IMR-90 (cell line): ENCODE results near the gene SLC12A4. TPM values are rescaled to one million over a fixed set of nuclear protein-coding genes. Genes with fewer than 3 reads are reported as not detected.

Experiments
- ATAC-seq: fragments of 200-7000 bp; cut with Tn5 transposase; 2 replicates; pipeline ENCODE4 v1.9.1; 2020; ENCODE audit warnings: low read depth, mild to moderate bottlenecking, moderate library complexity
- BruUV-seq: library from RNA; stranded (reverse); fragments of 400-500 nt; replicated peaks from 2 replicates; lab custom pipeline; 2021; lab: Mats Ljungman, UMichigan
- CTCF ChIA-PET: fragments of 300-600 bp; formaldehyde crosslinking; extraction: SDS; loops from one replicate; lab custom pipeline; 2021; ENCODE audit warnings: antibody characterized with exemption; lab: Yijun Ruan, JAX
- POLR2A ChIA-PET: fragments of 300-600 bp; sonication (Branson Sonifier 250); formaldehyde crosslinking; loops from one replicate; lab custom pipeline; 2022; ENCODE audit warnings: antibody characterized with exemption; ENCODE audit not compliant: unreplicated experiment; lab: Charles Lee
- DNase-seq: peaks from one replicate; pipeline ENCODE4 v3.0.0; 2013
- H2AFZ ChIP-seq: replicated peaks from 2 replicates; pipeline ENCODE3; 2013; ENCODE audit warnings: low read length, mild to moderate bottlenecking; ENCODE audit not compliant: poor library complexity
- H2AK5ac ChIP-seq: 2 replicates; pipeline ENCODE4 v1.6.1; 2013; ENCODE audit warnings: low read depth, low read length, inconsistent platforms
- H2AK9ac ChIP-seq: replicated peaks from 2 replicates; pipeline ENCODE3; 2013; ENCODE audit warnings: mild to moderate bottlenecking, low read depth, low read length, moderate library complexity; ENCODE audit not compliant: poor library complexity
- H2BK120ac ChIP-seq: 2 replicates; pipeline ENCODE4 v1.6.1; 2013; ENCODE audit warnings: low read depth, low read length, inconsistent platforms
- H2BK15ac ChIP-seq: 3 replicates; pipeline ENCODE4 v1.6.1; 2013; ENCODE audit warnings: low read depth, low read length, inconsistent platforms
- H2BK20ac ChIP-seq: 2 replicates; pipeline ENCODE4 v1.6.1; 2013; ENCODE audit warnings: low read depth, mild to moderate bottlenecking, inconsistent platforms, low read length, moderate library complexity
- H2BK5ac ChIP-seq: 2 replicates; pipeline ENCODE4 v1.6.1; 2013; ENCODE audit warnings: mild to moderate bottlenecking, low read depth, low read length, inconsistent platforms; ENCODE audit not compliant: poor library complexity, severe bottlenecking
- H3K14ac ChIP-seq: replicated peaks from 2 replicates; pipeline ENCODE4 v1.6.1; 2013; ENCODE audit warnings: low read depth, low read length, inconsistent platforms
- H3K18ac ChIP-seq: 2 replicates; pipeline ENCODE4 v1.6.1; 2013; ENCODE audit warnings: low read depth, low read length, control low read depth
- H3K23ac ChIP-seq: 2 replicates; pipeline ENCODE4 v1.6.1; 2013; ENCODE audit warnings: low read depth, low read length, inconsistent platforms
- H3K27ac ChIP-seq: 2 replicates; pipeline ENCODE4 v1.5.1; 2013; ENCODE audit warnings: mild to moderate bottlenecking, control low read depth, low read length; ENCODE audit not compliant: insufficient read depth
- H3K27me3 ChIP-seq: 2 replicates; pipeline ENCODE4 v1.6.1; 2013; ENCODE audit warnings: low read length; ENCODE audit not compliant: control insufficient read depth, insufficient read depth
- H3K36me3 ChIP-seq: 2 replicates; pipeline ENCODE4 v1.6.1; 2013; ENCODE audit warnings: low read length, mixed read lengths; ENCODE audit not compliant: control insufficient read depth, insufficient read depth
- H3K4ac ChIP-seq: 2 replicates; pipeline ENCODE4 v1.6.1; 2013; ENCODE audit warnings: low read depth, low read length, inconsistent platforms
- H3K4me1 ChIP-seq: 2 replicates; pipeline ENCODE4 v1.6.1; 2013; ENCODE audit warnings: low read length, mixed read lengths; ENCODE audit not compliant: control insufficient read depth, insufficient read depth
- H3K4me2 ChIP-seq: 2 replicates; pipeline ENCODE4 v1.6.1; 2013; ENCODE audit warnings: low read depth, mild to moderate bottlenecking, control low read depth, low read length, moderate library complexity
- H3K4me3 ChIP-seq: 2 replicates; pipeline ENCODE4 v1.5.1; 2013; ENCODE audit warnings: low read depth, mild to moderate bottlenecking, control low read depth, low read length, moderate library complexity; ENCODE audit not compliant: insufficient read depth
- H3K56ac ChIP-seq: 2 replicates; pipeline ENCODE4 v1.6.1; 2013; ENCODE audit warnings: low read length, inconsistent platforms; ENCODE audit not compliant: insufficient read depth; ENCODE audit errors: extremely low read depth
- H3K79me1 ChIP-seq, 2 experiments: 2 replicates each; pipeline ENCODE4 v1.6.1; 2013; ENCODE audit warnings: low read length in 2 of 2, inconsistent platforms in 1 of 2, low read depth in 1 of 2
- H3K9ac ChIP-seq: 2 replicates; pipeline ENCODE4 v1.6.1; 2013; ENCODE audit warnings: low read depth, low read length, control low read depth
- H3K9me1 ChIP-seq: 2 replicates; pipeline ENCODE4 v1.6.1; 2013; ENCODE audit warnings: low read length, inconsistent platforms; ENCODE audit not compliant: insufficient read depth
- H3K9me3 ChIP-seq: 2 replicates; pipeline ENCODE4 v1.6.1; 2013; ENCODE audit warnings: low read length; ENCODE audit not compliant: control insufficient read depth, insufficient read depth
- H4K20me1 ChIP-seq: 2 replicates; pipeline ENCODE4 v1.6.1; 2013; ENCODE audit warnings: low read length, inconsistent platforms; ENCODE audit not compliant: insufficient read depth
- H4K5ac ChIP-seq: 2 replicates; pipeline ENCODE4 v1.6.1; 2013; ENCODE audit warnings: mild to moderate bottlenecking, low read depth, low read length, control low read depth
- H4K8ac ChIP-seq, 2 experiments: 2 replicates each; pipeline ENCODE4 v1.6.1; 2013; ENCODE audit warnings: low read depth in 2 of 2, low read length in 2 of 2, control low read depth in 1 of 2, inconsistent platforms in 1 of 2
- H4K91ac ChIP-seq: 2 replicates; pipeline ENCODE4 v1.6.1; 2013; ENCODE audit warnings: low read depth, low read length, inconsistent platforms; ENCODE audit not compliant: insufficient read depth
- BHLHE40 ChIP-seq: fragments of 150-350 bp; IDR thresholded peaks from 2 replicates; pipeline ENCODE4 v1.6.1; 2016; ENCODE audit warnings: mild to moderate bottlenecking, low read depth, low read length
- CEBPB ChIP-seq: IDR thresholded peaks from 2 replicates; pipeline ENCODE4 v1.6.1; 2012; ENCODE audit warnings: low read depth, low read length, improper control_type of control experiment
- CHD1 ChIP-seq: IDR thresholded peaks from 2 replicates; pipeline ENCODE4 v1.6.1; 2012; ENCODE audit warnings: low read depth, low read length, improper control_type of control experiment
- MAFK ChIP-seq: IDR thresholded peaks from 2 replicates; pipeline ENCODE4 v1.6.1; 2012; ENCODE audit warnings: low read depth, low read length, improper control_type of control experiment
- MAZ ChIP-seq: IDR thresholded peaks from 2 replicates; pipeline ENCODE4 v1.6.1; 2012; ENCODE audit warnings: low read depth, mild to moderate bottlenecking, low read length, improper control_type of control experiment, moderate library complexity, borderline replicate concordance
- RAD21 ChIP-seq: IDR thresholded peaks from 2 replicates; pipeline ENCODE4 v1.6.1; 2012; ENCODE audit warnings: low read length, improper control_type of control experiment
- RCOR1 ChIP-seq: IDR thresholded peaks from 2 replicates; pipeline ENCODE4 v1.6.1; 2012; ENCODE audit warnings: mild to moderate bottlenecking, low read length, improper control_type of control experiment; ENCODE audit not compliant: insufficient replicate concordance
- RFX5 ChIP-seq: IDR thresholded peaks from 2 replicates; pipeline ENCODE4 v1.8.0; 2012; ENCODE audit warnings: low read depth, mild to moderate bottlenecking, low read length, moderate library complexity
- SMC3 ChIP-seq: fragments of 150-350 bp; IDR thresholded peaks from 2 replicates; pipeline ENCODE4 v1.6.1; 2016; ENCODE audit warnings: low read depth, mild to moderate bottlenecking, antibody characterized with exemption, low read length, moderate library complexity
- WGBS, 2 experiments: methylation state at CpG; one replicate each; pipeline versions ENCODE4 v1.1.5 to v1.1.7; 2013; ENCODE audit warnings: missing lambda C conversion rate in 2 of 2; ENCODE audit not compliant: insufficient read length in 1 of 2; ENCODE audit errors: extremely low coverage in 2 of 2; 5-methylcytosine and 5-hydroxymethylcytosine counted together
- dilution Hi-C: fragments of 300-500 bp; cut with HindIII; formaldehyde crosslinking; loops from one replicate; pipeline ENCODE4 v1.14.3; 2018; ENCODE audit warnings: low sequenced_read_pairs; ENCODE audit not compliant: unreplicated experiment
- in situ Hi-C: fragments of 300-500 bp; cut with MboI; formaldehyde crosslinking; loops from 3 replicates; pipeline ENCODE4 v1.14.3; 2019; ENCODE audit warnings: low sequenced_read_pairs, inconsistent platforms, mixed read lengths
- intact Hi-C: fragments of 100-400 bp; cut with micrococcal nuclease; formaldehyde crosslinking; loops from 2 replicates; pipeline ENCODE4 v1.10.0; 2022
- polyA plus RNA-seq, 3 experiments: library from polyadenylated mRNA; depleted of rRNA; stranded (reverse); fragments of >200 nt; gene quantifications; 2 replicates each; pipeline ENCODE4 v1.2.3, GENCODE V29; 2012; ENCODE audit warnings: low replicate concordance in 1 of 3
- total RNA-seq: library from RNA; depleted of rRNA; stranded (reverse); fragments of >200 nt; gene quantifications from 2 replicates; pipeline ENCODE4 v1.2.3, GENCODE V29; 2012
- TF ChIP-seq, protein P1 (sequence below): conservative IDR thresholded peaks from 2 replicates; pipeline ENCODE4 v1.5.1; 2012; ENCODE audit warnings: mild to moderate bottlenecking, low read depth, low read length, improper control_type of control experiment

Gene SLC12A4
- total and polyA plus RNA-seq, 2 of the 4 experiments (the other 2 are of a cell fraction) = 36.6 to 132 TPM

DNA sequence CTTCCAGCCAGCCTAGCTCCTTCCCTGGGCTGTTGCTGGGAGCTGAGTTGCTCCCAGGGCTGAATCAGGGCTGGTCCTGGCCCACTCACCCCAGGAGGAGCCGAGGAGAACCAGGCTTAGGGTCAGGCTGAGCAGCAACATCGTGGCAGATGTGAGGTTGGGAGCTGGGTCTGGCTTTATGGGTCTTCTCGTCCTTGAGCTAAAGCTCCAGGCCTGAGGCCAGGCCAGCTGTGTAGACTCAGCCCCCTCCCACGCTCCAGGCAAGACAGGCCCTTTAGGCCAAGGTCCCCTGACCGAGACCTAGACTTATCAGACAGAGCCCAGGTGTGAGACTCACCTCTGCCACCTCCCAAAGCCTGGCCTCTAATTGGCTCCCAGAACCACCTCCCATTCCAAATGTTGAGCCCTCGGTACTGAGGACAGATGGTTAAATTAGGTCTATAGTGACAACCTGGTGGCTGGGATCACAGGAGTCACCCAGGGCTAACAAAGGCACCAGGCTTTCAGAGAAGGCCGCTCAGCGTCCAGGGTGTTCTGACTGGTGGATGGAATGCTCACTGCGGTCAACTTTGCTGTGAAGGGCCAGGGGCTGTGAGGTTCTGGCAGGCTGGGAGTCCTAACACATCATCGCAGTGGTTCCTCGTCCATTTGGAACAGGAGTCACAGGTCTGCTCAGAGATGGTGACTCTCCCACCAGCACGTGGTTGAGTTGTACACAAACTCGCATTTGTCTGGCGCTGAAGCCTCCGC, 36.5 kb downstream of the SLC12A4 start, which contains the start of gene CTRL:
TSS of gene CTRL (minus strand) at position 151 of the 750 bp plus-strand sequence. CDS start at position 141, 10 bp downstream.
- Histone ChIP-seq H3K4me2 (no peak within 1 kb of the TSS), H3K4ac (no peak within 1 kb of the TSS), H3K4me1 (peaks cover 8% of the 10 kb centered on the region), H4K5ac (no peak within 1 kb of the TSS), H3K4me3 (no peak within 1 kb of the TSS), H2BK5ac (no peak within 1 kb of the TSS), H3K56ac (no peak within 1 kb of the TSS), H4K91ac (no peak within 1 kb of the TSS), H2AK5ac (no peak within 1 kb of the TSS), H3K14ac (no peak within 1 kb of the TSS), H3K27ac (no peak within 1 kb of the TSS), H3K36me3 (peaks cover 23% of the 10 kb centered on the region), H2AFZ (no peak within 1 kb of the TSS), H2BK120ac (no peak within 1 kb of the TSS), H2BK20ac (no peak within 1 kb of the TSS), H3K23ac (no peak within 1 kb of the TSS), H3K9ac (no peak within 1 kb of the TSS), H3K9me1 (peaks cover 8% of the 10 kb centered on the region), H3K9me3 (no peaks in the 10 kb centered on the region), H2AK9ac (peak within 1 kb of the TSS; percentile 34), H4K20me1 (peaks cover 13% of the 10 kb centered on the region; the same call in 1 of the 2 replicates), H2BK15ac (no peak within 1 kb of the TSS), H4K8ac (no peak within 1 kb of the TSS), H3K27me3 (no peaks in the 10 kb centered on the region), H3K18ac (no peak within 1 kb of the TSS), H3K79me1 (peaks cover 6 to 26% of the 10 kb centered on the region in 2 experiments; a peak in 3 of 4 replicates)
- ATAC-seq (no peak), DNase-seq (no peak)
- TF ChIP-seq RAD21 = no peak
- TF ChIP-seq, protein P1, sequence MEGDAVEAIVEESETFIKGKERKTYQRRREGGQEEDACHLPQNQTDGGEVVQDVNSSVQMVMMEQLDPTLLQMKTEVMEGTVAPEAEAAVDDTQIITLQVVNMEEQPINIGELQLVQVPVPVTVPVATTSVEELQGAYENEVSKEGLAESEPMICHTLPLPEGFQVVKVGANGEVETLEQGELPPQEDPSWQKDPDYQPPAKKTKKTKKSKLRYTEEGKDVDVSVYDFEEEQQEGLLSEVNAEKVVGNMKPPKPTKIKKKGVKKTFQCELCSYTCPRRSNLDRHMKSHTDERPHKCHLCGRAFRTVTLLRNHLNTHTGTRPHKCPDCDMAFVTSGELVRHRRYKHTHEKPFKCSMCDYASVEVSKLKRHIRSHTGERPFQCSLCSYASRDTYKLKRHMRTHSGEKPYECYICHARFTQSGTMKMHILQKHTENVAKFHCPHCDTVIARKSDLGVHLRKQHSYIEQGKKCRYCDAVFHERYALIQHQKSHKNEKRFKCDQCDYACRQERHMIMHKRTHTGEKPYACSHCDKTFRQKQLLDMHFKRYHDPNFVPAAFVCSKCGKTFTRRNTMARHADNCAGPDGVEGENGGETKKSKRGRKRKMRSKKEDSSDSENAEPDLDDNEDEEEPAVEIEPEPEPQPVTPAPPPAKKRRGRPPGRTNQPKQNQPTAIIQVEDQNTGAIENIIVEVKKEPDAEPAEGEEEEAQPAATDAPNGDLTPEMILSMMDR = no peak
- no peak for TF ChIP-seq SMC3
- TF ChIP-seq CHD1 = no peak
- no peak for TF ChIP-seq MAZ
- TF ChIP-seq CEBPB = no peak
- no peak for TF ChIP-seq MAFK
- TF ChIP-seq BHLHE40 = no peak
- no peak for TF ChIP-seq RFX5
- no peak for TF ChIP-seq RCOR1
- WGBS, 2 experiments = 89% methylated on average over 4 of the region's 15 CpGs; no CpG with 5 or more reads in 1 of the 2 experiments
- no TSS peak for BruUV-seq
- CTCF ChIA-PET = no interaction called here
- in situ Hi-C loops = loop anchor here (25.0 kb wide), 1 partner anchor 395 kb away; the partner anchor contains the start of gene RIPOR1
- dilution Hi-C loops = no loop called here
- POLR2A ChIA-PET = no interaction called here
- intact Hi-C loops = no loop called here
